Lower leg skin (tissue), 3 donors: Measurements from ENCODE around the gene PLBD2.

ENCODE experiments used
- CTCF ChIP-seq, 3 donors: fragments of 450-650 bp; IDR thresholded peaks; one replicate each; pipeline ENCODE4 v1.5.1; 2016; ENCODE audit warnings: antibody characterized with exemption in 3 of 3, mild to moderate bottlenecking in 3 of 3, moderate library complexity in 2 of 3
- POLR2A ChIP-seq, 2 donors: fragments of 450-650 bp; IDR thresholded peaks; one replicate each; pipeline ENCODE4 v1.6.1; 2016 to 2017; ENCODE audit warnings: antibody characterized with exemption in 2 of 2, mild to moderate bottlenecking in 1 of 2, moderate library complexity in 1 of 2

GRCh38 chr12:113369391-113369985 lies 11.1 kb downstream of the PLBD2 start:
- TF ChIP-seq POLR2A (IDR thresholded peaks at IDR 0.05) (no peak), CTCF (IDR thresholded peaks at IDR 0.05) (no peak)
